Measurements from ENCODE around the gene TCF7L2. TPM values are rescaled to one million over a fixed set of nuclear protein-coding genes. Genes with fewer than 3 reads are reported as not detected.
A peak's percentile ranks its signal among the peaks of the same experiment; 100 is the strongest.

The TCF7L2 gene
- total and polyA plus RNA-seq, 9 donors = 21.1 to 41.7 (median 34.5) TPM

DNA sequence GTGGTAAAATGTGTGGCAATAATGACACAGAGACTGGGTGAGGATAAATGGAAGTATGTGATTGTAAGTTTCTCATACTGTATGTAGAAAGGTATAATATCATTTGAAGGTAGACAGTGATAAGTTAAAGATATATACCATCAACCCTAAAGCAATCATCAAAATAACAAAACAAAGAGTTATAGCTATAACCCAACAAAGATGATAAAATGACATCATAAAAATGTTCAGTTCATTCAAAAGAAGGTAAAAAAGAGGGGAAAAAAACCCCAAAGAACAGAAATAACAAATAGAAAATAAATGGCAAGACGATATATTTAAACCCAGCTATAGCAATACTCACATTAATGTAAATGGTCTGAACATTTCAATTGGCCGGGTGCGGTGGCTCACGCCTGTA lies 17.4 kb upstream of the TCF7L2 start:
- intact Hi-C loops (cut with DNase I) = no loop called here
- TF ChIP-seq EP300 (IDR thresholded peaks at IDR 0.05) = no peak

GRCh38 chr10:112934193-112934592 lies 15.9 kb upstream of the TCF7L2 start:
- Histone ChIP-seq H3K27me3 (no peaks in the 10 kb centered on the region), H3K36me3 (no peaks in the 10 kb centered on the region), H3K9me3 (no peaks in the 10 kb centered on the region), H3K27ac (no peak overlapping the region), H3K4me1 (ENCODE audit: insufficient read depth) (no peaks in the 10 kb centered on the region), H3K4me3 (no peak overlapping the region)
- 55 to 61% (median 58%) methylated on average over 2 of the region's 2 CpGs for WGBS, 3 donors
- TF ChIP-seq, protein P1, sequence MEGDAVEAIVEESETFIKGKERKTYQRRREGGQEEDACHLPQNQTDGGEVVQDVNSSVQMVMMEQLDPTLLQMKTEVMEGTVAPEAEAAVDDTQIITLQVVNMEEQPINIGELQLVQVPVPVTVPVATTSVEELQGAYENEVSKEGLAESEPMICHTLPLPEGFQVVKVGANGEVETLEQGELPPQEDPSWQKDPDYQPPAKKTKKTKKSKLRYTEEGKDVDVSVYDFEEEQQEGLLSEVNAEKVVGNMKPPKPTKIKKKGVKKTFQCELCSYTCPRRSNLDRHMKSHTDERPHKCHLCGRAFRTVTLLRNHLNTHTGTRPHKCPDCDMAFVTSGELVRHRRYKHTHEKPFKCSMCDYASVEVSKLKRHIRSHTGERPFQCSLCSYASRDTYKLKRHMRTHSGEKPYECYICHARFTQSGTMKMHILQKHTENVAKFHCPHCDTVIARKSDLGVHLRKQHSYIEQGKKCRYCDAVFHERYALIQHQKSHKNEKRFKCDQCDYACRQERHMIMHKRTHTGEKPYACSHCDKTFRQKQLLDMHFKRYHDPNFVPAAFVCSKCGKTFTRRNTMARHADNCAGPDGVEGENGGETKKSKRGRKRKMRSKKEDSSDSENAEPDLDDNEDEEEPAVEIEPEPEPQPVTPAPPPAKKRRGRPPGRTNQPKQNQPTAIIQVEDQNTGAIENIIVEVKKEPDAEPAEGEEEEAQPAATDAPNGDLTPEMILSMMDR (IDR thresholded peaks at IDR 0.05) = no peak
- no peak for TF ChIP-seq POLR2A (IDR thresholded peaks at IDR 0.05)
- TF ChIP-seq EP300 (IDR thresholded peaks at IDR 0.05) = no peak
- DNase-seq = no peak
- intact Hi-C loops (cut with DNase I) = no loop called here

More for the DNA sequence above, 17.4 kb upstream of the TCF7L2 start:
- DNase-seq = no peak
- no peaks in the 10 kb centered on the region for H3K9me3 ChIP-seq
- H3K4me3 ChIP-seq = no peak overlapping the region
- H3K36me3 ChIP-seq = no peaks in the 10 kb centered on the region
- H3K27me3 ChIP-seq = no peaks in the 10 kb centered on the region
- WGBS, 3 donors = 96 to 99% (median 97%) methylated on average over 4 of the region's 4 CpGs
- no peak overlapping the region for H3K27ac ChIP-seq
- H3K4me1 ChIP-seq (ENCODE audit: insufficient read depth) = no peaks in the 10 kb centered on the region

DNA sequence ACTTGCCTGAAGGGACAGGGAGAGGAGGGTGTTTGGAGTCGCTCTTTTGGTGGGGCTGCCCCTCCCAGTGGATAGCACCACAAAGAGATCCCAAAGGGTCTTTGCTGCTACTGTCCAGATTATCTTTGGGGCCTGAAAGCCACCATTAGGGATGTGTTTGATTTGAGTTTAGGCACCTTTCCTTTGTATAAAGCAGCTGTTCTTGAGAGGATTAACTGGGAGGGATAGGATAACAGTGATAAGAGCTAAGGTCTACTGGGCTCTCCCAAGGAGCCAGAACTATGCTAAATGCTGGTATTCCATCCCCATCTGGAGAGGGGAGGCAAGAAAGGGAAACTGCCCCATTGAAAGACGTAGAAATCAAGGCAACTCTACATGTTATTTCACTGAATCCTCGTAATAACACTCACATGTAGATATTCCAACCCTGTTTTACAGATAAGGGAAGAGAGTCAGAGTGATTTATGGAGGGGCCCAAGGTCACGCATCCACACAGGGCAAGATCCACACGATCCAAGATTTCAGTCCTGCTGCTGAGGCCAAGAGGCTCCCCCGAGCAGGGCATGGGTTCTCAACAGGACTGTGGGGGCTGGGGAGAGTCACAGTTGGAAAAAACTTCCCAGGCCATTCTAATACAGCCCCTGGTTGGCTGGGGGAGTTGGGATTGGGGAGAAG lies 11.1 kb upstream of the TCF7L2 start:
- 48 to 61% (median 59%) methylated on average over 6 of the region's 6 CpGs for WGBS, 3 donors

GRCh38 chr10:112945811-112946210 lies 4.2 kb upstream of the TCF7L2 start:
- no peak for TF ChIP-seq EP300 (IDR thresholded peaks at IDR 0.05)
- no peak for TF ChIP-seq POLR2A (IDR thresholded peaks at IDR 0.05)
- TF ChIP-seq, protein P1 (IDR thresholded peaks at IDR 0.05) = no peak
- no peak for DNase-seq
- Histone ChIP-seq H3K27ac (no peak overlapping the region), H3K4me3 (no peak overlapping the region), H3K27me3 (no peaks in the 10 kb centered on the region), H3K36me3 (no peaks in the 10 kb centered on the region), H3K9me3 (no peaks in the 10 kb centered on the region), H3K4me1 (ENCODE audit: insufficient read depth) (peaks cover 2% of the 10 kb centered on the region)
- WGBS, 3 donors = 6 to 9% (median 8%) methylated on average over 5 of the region's 5 CpGs
- intact Hi-C loops (cut with DNase I) = no loop called here

More for the DNA sequence above, 11.1 kb upstream of the TCF7L2 start:
- Histone ChIP-seq H3K4me3 (no peak overlapping the region), H3K36me3 (no peaks in the 10 kb centered on the region), H3K27me3 (no peaks in the 10 kb centered on the region), H3K27ac (no peak overlapping the region), H3K4me1 (ENCODE audit: insufficient read depth) (no peaks in the 10 kb centered on the region), H3K9me3 (no peaks in the 10 kb centered on the region)
- TF ChIP-seq EP300 (IDR thresholded peaks at IDR 0.05) = no peak
- intact Hi-C loops (cut with DNase I) = no loop called here
- DNase-seq = no peak

DNA sequence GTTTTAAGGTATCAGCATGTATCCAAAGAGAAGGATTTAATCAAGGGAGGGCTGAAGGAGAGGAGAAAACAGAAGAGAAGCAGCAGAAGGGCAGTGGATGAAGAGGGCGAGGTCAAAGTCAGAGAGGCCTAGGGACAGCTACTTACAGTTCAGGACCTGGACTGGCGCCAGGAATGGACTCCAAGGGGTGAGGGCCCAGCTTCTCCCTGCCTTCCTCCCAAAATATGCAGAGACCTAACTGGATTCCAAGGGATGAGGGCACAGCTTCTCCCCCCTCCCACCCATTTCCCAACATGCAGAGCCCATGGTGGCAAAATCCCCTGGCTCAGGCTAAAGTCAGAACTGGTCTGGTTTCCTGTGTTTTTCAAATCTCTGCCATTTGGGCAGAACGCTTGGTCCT lies 3.4 kb upstream of the TCF7L2 start:
- TF ChIP-seq EP300 (IDR thresholded peaks at IDR 0.05) = no peak
- TF ChIP-seq POLR2A (IDR thresholded peaks at IDR 0.05) = no peak
- TF ChIP-seq, protein P1 (IDR thresholded peaks at IDR 0.05) = no peak
- H3K9me3 ChIP-seq = no peaks in the 10 kb centered on the region
- H3K27ac ChIP-seq = no peak overlapping the region
- 84 to 94% (median 93%) methylated on average over 3 of the region's 3 CpGs for WGBS, 3 donors
- peaks cover 2% of the 10 kb centered on the region for H3K4me1 ChIP-seq (ENCODE audit: insufficient read depth)
- H3K36me3 ChIP-seq = no peaks in the 10 kb centered on the region
- intact Hi-C loops (cut with DNase I) = no loop called here
- no peaks in the 10 kb centered on the region for H3K27me3 ChIP-seq
- H3K4me3 ChIP-seq = no peak overlapping the region
- DNase-seq = peak in 4 of 5 donors; percentile 20 to 52 (median 42)

All from ovary (tissue), 9 donors.